ENCODE measurements around the gene LRP2.

The LRP2 gene

GRCh38 chr2:169324581-169325260 is 37.6 kb downstream of the LRP2 start:
- H3K27ac ChIP-seq (ENCODE audit: extremely low read depth, low read depth, low read length) = no peak overlapping the region
- H3K9me3 ChIP-seq (ENCODE audit: control insufficient read depth, insufficient read depth, low read depth, low read length) = no peaks in the 10 kb centered on the region
- no peaks in the 10 kb centered on the region for H3K36me3 ChIP-seq (ENCODE audit: control insufficient read depth in 2 of 2, insufficient read depth in 1 of 2, low read length in 2 of 2)
- H3K4me1 ChIP-seq (ENCODE audit: control insufficient read depth, insufficient read depth, low read length) = peaks cover 17% of the 10 kb centered on the region
- H3K4me3 ChIP-seq (ENCODE audit: low read depth, low read length) = no peak overlapping the region
- POLR2A ChIA-PET = interaction anchor here (0.6 kb wide), 2 partner anchors 429 to 597 kb away, joined by 3 to 4 read pairs; no protein-coding TSS in a partner anchor
- CTCF ChIA-PET = interaction anchor here (0.6 kb wide), 1 partner anchor 32 kb away, joined by 5 read pairs; no protein-coding TSS in a partner anchor
- TF ChIP-seq ZBTB44 (tag by site-specific recombination; IDR thresholded peaks at IDR 0.05) (no peak), ZNF18 (tag by site-specific recombination; IDR thresholded peaks at IDR 0.05) (no peak), ZNF837 (tag by site-specific recombination; IDR thresholded peaks at IDR 0.05) (no peak), SALL2 (tag by site-specific recombination; IDR thresholded peaks at IDR 0.05; ENCODE audit: borderline replicate concordance) (no peak), ZNF248 (tag by site-specific recombination; IDR thresholded peaks at IDR 0.05) (no peak), ZNF366 (tag by site-specific recombination; conservative IDR thresholded peaks at IDR 0.05) (0 out of 2 replicates have a peak, but pooled peaks have one; percentile 32), YY2 (tag by site-specific recombination; IDR thresholded peaks at IDR 0.05) (no peak), SCRT1 (tag by site-specific recombination; IDR thresholded peaks at IDR 0.05; ENCODE audit: borderline replicate concordance) (no peak), ZNF362 (tag by site-specific recombination; IDR thresholded peaks at IDR 0.05) (peak; percentile 92), FEZF1 (tag by site-specific recombination; IDR thresholded peaks at IDR 0.05) (peak; percentile 81), KLF7 (tag by site-specific recombination; IDR thresholded peaks at IDR 0.05; ENCODE audit: borderline replicate concordance) (no peak), ZBTB17 (tag by site-specific recombination; IDR thresholded peaks at IDR 0.05) (0 out of 2 replicates have a peak, but pooled peaks have one; percentile 29), ZNF677 (tag by site-specific recombination; IDR thresholded peaks at IDR 0.05) (no peak), ZNF23 (tag by site-specific recombination; IDR thresholded peaks at IDR 0.05; ENCODE audit: borderline replicate concordance) (no peak), BCL11A (tag by site-specific recombination; IDR thresholded peaks at IDR 0.05; ENCODE audit: low read depth) (no peak), TRIM28 (IDR thresholded peaks at IDR 0.05; ENCODE audit: borderline replicate concordance, low read length) (peak; percentile 55), ZNF658 (tag by site-specific recombination; IDR thresholded peaks at IDR 0.05) (no peak), PRDM6 (tag by site-specific recombination; IDR thresholded peaks at IDR 0.05) (peak; percentile 83), ZNF449 (tag by site-specific recombination; IDR thresholded peaks at IDR 0.05) (no peak), ZNF148 (tag by site-specific recombination; IDR thresholded peaks at IDR 0.05; ENCODE audit: borderline replicate concordance) (no peak), ZNF692 (tag by site-specific recombination; IDR thresholded peaks at IDR 0.05) (no peak), ZNF311 (tag by site-specific recombination; IDR thresholded peaks at IDR 0.05; ENCODE audit: borderline replicate concordance) (no peak), ZNF488 (tag by site-specific recombination; IDR thresholded peaks at IDR 0.05) (no peak), ZNF341 (tag by site-specific recombination; IDR thresholded peaks at IDR 0.05; ENCODE audit: low read depth) (peak; percentile 40; the same call in 1 of the 2 replicates)

All from HEK293 (cell line).